ENCODE data around the gene SLC1A2.

The SLC1A2 gene

GRCh38 chr11:35375332-35376117 lies 43.8 kb downstream of the SLC1A2 start:
- DNase-seq: no peak

GRCh38 chr11:35373284-35373933 lies 45.9 kb downstream of the SLC1A2 start:
- DNase-seq: no peak

GRCh38 chr11:35372565-35373283 lies 46.6 kb downstream of the SLC1A2 start:
- no peak for DNase-seq

GRCh38 chr11:35367491-35367890 lies 51.9 kb downstream of the SLC1A2 start:
- DNase-seq: no peak

GRCh38 chr11:35366798-35367197 lies 52.6 kb downstream of the SLC1A2 start:
- no peak for DNase-seq

GRCh38 chr11:35365961-35366360 lies 53.4 kb downstream of the SLC1A2 start:
- no peak for DNase-seq

- DNase-seq: no peak
These were observed 54.0 kb downstream of the SLC1A2 start for GRCh38 chr11:35365395-35365794.

GRCh38 chr11:35363854-35364780 lies 55.2 kb downstream of the SLC1A2 start:
- no peak for DNase-seq

- DNase-seq: no peak
These were observed 56.0 kb downstream of the SLC1A2 start for GRCh38 chr11:35363246-35363801.

- no peak for DNase-seq
These were observed 56.8 kb downstream of the SLC1A2 start for GRCh38 chr11:35362521-35362980.

- no peak for DNase-seq
These were observed 59.3 kb downstream of the SLC1A2 start for GRCh38 chr11:35360055-35360530.

- DNase-seq: no peak
These were observed 59.9 kb downstream of the SLC1A2 start for GRCh38 chr11:35359321-35360054.

GRCh38 chr11:35358391-35358790 lies 61.0 kb downstream of the SLC1A2 start:
- DNase-seq: no peak

GRCh38 chr11:35357923-35358322 lies 61.4 kb downstream of the SLC1A2 start:
- no peak for DNase-seq

- no peak for DNase-seq
These were observed 64.1 kb downstream of the SLC1A2 start for GRCh38 chr11:35355102-35355749.

GRCh38 chr11:35354644-35355043 lies 64.7 kb downstream of the SLC1A2 start:
- DNase-seq: no peak

GRCh38 chr11:35352077-35352888 lies 67.1 kb downstream of the SLC1A2 start:
- DNase-seq: no peak

- no peak for DNase-seq
These were observed 69.5 kb downstream of the SLC1A2 start for GRCh38 chr11:35349897-35350296.

- no peak for DNase-seq
These were observed 70.3 kb downstream of the SLC1A2 start for GRCh38 chr11:35348898-35349687.
